Measurements from ENCODE around the gene PIK3R5.
"Not testable (repeated sequence)": the region's sequence is repeated elsewhere in the genome, so short reads cannot be mapped to it uniquely, and the experiment has no call there.

PIK3R5 gene

GRCh38 chr17:8857919-8858318, 107.6 kb downstream of the PIK3R5 start:
- no peak for TF ChIP-seq CTCF (conservative IDR thresholded peaks at IDR 0.05; ENCODE audit: low read length)
- no peak overlapping the region for H3K4me3 ChIP-seq (ENCODE audit: low read length)
- peak; percentile 87 for DNase-seq (ENCODE audit: low read depth)

- H3K4me3 ChIP-seq (ENCODE audit: low read length): no peak overlapping the region
- TF ChIP-seq CTCF (conservative IDR thresholded peaks at IDR 0.05; ENCODE audit: low read length): no peak
- no peak for DNase-seq (ENCODE audit: low read depth)
Observed at GRCh38 chr17:8856869-8857575, 108.5 kb downstream of the PIK3R5 start.

DNA sequence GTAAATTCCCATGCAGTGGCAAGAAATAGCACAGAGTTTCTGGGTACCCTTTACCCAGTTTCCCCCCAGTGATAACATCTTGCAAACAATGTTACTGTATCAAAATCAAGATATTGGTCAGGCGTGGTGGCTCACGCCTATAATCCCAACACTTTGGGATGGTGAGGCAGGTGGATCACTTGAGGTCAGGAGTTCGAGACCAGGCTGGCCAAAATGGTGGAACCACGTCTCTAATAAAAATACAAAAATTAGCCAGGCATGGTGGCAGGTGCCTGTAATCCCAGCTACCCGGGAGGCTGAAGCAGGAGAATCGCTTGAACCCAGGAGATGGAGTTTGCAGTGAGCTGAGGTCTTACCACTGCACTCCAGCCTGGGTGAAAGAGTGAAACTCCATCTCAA, 109.3 kb downstream of the PIK3R5 start:
- not testable (repeated sequence) for DNase-seq (ENCODE audit: low read depth); H3K4me3 ChIP-seq (ENCODE audit: low read length)

- H3K4me3 ChIP-seq (ENCODE audit: low read length): no peak overlapping the region
- DNase-seq (ENCODE audit: low read depth): peak; percentile 12
- no peak for TF ChIP-seq CTCF (conservative IDR thresholded peaks at IDR 0.05; ENCODE audit: low read length)
Observed at GRCh38 chr17:8855477-8856204, 109.9 kb downstream of the PIK3R5 start.

DNA sequence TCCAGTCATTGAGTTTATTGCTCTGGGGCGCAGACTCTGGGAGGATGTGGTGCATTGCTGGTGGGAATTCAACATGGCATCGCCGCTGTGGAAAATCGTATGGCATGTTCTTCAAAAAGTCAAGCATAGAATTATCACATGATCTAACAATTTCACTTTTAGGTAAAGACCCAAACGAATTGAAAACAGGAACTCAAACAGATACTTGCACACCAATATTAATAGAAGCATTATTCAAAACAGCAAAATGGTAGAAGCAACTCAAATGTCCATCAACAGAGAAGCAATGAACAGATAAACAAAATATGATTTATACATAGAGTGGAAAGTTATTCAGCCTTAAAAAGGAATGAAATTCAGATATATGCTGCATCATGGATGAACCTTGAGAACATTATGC, 113.9 kb downstream of the PIK3R5 start:
- no peak for DNase-seq (ENCODE audit: low read depth)

DNA sequence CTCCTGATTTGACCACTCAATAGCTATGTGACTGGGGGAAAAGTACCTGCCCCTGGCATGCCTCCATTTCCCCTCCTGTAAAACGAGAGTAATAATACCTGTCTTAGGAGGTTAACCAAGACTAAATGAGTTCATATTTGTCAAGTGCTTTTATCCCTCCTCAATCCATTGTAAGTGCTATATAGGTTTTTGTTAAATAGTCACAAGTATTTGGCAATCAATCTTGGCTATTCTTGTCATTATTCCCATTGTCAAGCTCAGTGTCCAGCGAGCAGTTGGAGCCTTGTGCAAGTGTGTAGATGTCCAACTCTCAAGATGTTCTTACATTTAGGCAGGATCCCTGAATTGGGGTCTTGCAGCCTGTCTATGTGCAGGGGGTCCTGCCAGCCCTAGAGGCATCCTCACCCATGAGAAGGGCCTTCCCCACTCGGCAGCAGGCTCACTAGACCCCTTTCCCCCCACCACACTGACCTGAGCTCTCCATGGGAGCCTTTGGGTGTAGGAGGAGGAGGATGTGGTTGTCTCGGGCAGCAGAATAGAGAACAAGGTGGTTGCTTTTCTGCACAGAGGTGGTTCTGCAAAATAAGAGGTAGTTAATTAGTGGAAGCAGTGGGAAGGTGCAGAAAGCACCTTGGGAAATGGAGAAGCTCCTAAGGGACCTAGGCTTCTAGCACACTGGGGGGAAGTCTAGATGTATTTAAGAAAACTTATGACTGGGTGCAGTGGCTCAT, 116.0 kb downstream of the PIK3R5 start:
- H3K4me3 ChIP-seq (ENCODE audit: low read length): no peak overlapping the region
- no peak for TF ChIP-seq CTCF (conservative IDR thresholded peaks at IDR 0.05; ENCODE audit: low read length)
- no peak for DNase-seq (ENCODE audit: low read depth)

More for the DNA sequence above, 113.9 kb downstream of the PIK3R5 start:
- no peak overlapping the region for H3K4me3 ChIP-seq (ENCODE audit: low read length)
- no peak for TF ChIP-seq CTCF (conservative IDR thresholded peaks at IDR 0.05; ENCODE audit: low read length)

- TF ChIP-seq CTCF (conservative IDR thresholded peaks at IDR 0.05; ENCODE audit: low read length): no peak
- no peak overlapping the region for H3K4me3 ChIP-seq (ENCODE audit: low read length)
- no peak for DNase-seq (ENCODE audit: low read depth)
Observed at GRCh38 chr17:8847891-8848290, 117.6 kb downstream of the PIK3R5 start.

Measured in AG10803 (cell line).